Breast epithelium (tissue), 3 donors: ENCODE results near the gene GIPC3.

Experiments used
- CTCF ChIP-seq, 3 donors: fragments of 450-650 bp; IDR thresholded peaks; one replicate each; pipeline ENCODE4 v1.5.1; 2016 to 2017; ENCODE audit warnings: antibody characterized with exemption in 3 of 3, mild to moderate bottlenecking in 3 of 3, moderate library complexity in 3 of 3
- POLR2A ChIP-seq: fragments of 450-650 bp; IDR thresholded peaks from one replicate; pipeline ENCODE4 v1.6.1; 2016; ENCODE audit warnings: antibody characterized with exemption, mild to moderate bottlenecking, moderate library complexity

GRCh38 chr19:3565139-3565538 lies 20.1 kb upstream of the GIPC3 start:
- TF ChIP-seq POLR2A (no peak), CTCF (IDR thresholded peaks at IDR 0.05) (no peak)
